ENCODE measurements around the gene PPP1R9A.

Gene PPP1R9A

DNA sequence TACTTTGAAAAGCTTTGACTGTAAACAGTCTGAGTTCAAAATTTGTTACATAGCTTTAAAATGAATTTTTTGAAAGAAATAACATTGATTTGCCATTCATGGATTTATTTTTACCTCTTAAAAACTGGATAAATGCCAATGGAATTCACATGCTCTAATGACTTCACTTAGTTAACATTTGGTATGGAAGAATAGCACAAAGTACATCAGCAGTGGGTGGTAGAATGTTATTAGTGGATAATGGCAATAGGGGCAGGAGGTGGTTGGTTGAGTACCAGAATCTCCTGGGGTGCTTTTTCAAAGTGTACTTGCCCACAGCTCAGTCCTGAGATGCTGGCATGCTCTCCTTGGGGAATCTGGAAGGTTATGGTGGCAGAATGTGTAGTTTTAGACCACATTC, 4.7 kb downstream of the PPP1R9A start:
- DNase-seq = no peak

DNA sequence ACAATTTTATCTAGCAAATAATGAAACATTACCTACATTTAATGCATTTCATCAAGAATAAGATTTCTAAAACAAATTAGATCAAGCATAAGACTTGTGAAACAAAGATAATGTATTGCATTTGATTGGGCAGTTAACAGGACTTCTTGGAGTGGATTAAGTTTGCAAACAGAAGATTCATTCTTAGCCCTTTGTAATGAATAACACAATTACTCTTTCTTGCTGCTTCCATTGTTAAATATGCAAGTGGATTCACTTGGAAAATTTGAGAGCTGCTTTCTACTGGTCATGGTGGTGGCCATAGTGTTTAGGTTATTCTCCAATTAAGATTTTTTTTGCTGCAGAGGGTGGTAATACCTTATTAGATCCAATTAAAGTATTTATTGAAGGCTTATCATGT, 6.0 kb downstream of the PPP1R9A start:
- DNase-seq = no peak

DNA sequence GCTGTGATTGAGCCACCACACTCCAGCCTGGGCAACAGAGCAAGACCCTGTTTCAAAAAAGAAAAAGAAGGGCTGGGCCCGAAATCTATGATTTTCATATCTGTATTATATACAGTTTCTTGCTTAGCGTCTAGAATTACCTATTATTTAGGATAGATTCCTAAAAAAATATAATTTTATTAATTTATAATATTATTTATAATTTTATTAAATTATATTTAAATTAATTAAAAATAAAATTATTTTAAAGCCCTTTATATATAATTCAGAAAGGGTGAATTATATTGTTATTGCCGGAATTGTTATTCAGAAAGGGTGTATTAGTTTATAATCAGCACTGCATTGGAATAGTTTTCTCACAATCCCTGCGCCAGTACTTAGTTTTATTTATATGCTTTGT, 14.5 kb downstream of the PPP1R9A start:
- DNase-seq = no peak

DNA sequence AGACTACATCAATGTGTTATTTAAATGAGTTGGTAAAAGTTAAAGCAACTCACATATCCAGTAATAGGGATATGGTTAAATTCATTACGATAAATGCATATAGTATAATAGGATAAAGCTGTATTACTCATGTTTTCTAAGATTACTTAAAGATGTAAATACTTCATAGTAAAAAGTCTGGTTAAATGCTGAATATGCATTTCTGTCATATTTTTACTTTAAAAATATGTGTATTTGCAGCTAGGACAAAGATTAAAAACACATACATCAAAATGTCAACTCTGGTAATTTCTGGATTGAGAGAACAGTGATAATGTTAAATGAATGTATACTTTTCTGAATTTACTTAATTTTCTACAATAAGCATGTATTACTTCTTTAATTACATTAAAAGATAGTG, 15.1 kb downstream of the PPP1R9A start:
- no peak for DNase-seq

DNA sequence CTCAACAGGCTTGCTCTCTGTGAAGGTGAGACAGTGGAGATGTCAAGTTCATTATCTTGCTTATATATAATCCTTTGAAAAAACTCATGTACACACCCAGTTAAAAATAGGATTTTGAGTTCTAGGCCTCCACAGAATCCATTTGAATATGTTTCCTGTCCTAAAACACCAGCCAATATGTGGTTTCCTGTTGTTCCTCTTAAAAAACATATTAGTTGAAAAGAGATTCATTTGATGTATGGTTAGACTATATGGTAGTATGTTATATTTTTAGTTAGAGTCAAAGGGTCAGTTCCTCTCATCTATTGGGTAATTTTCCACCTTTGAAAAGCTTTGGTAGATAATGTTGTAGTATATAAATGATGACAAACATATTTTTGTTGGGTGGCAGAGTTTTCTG, 16.0 kb downstream of the PPP1R9A start:
- no peak for DNase-seq

DNA sequence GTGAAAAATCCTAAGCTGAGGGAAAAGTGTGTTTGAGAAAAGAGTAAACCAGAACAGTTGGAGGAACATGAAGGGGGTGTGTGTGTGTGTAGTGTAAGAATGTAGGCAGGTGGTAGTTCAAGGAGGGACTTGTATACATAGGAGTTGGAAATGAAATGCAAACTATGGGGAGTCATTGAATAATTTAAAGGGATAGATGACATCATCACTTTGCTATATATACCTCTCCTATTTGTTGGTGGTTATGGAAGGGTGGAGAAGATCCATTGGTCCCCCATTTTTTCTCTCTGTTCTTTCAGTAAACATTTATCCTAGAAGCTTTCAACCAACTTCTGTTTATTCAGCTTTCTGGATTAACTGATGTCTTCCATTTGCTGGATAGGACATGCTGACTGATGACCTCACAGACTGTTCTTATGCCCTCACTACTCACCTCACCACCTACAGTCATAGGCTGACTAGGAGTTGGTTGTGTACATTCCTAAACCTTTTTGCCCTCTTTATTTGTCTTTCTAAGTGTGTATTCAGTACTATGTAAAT, 20.8 kb downstream of the PPP1R9A start:
- no peak for DNase-seq

DNA sequence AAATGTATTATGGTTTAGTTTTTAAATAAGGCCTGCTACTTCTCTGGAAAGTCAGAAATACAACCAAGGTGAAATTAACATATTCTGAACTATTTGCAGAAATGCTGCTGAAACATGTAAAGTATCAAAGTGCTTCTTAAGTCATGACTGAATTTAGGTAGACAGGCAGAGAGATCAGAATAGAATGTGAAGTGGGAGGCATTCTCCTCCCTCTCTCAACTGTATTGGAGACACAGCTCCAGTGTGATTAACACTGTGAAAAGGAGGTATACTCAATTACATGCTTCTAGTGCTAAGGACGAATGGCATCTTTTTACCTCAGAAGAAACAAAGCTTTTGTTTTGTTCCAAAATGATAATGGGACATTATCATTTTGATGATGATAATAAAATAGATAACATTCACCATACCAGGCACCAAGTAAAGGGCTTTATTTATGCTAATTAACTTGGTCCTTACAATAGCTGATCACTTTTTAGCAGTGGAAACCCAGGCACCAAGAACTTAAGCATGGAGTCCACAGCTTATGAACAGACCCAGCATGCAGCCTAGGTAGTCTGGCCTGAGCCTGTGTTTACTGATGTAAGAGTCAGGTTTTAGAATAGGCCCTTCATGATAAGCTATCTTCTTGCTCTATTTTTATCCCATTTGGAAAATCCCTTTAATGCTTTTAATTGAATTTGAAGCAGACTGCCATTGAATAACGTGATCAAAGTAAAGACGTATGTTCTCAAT, 26.0 kb downstream of the PPP1R9A start:
- no peak for DNase-seq

DNA sequence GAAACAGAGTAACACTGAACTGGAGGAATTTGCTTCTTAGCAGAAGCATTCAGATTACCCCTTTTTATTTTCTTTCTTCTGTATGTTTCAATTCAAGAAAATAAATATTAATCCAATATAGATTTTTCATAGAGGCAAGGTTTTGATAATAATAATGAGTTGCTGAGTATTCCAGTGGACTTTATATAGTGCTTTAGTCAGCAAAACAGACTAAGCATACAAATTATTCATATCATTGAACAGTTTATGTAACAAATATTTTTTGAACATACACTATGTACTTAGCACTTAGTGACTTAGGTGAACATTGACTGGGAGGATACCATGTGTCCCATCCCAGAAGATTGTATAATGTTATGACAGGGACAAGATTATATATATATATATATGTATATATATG, 32.0 kb downstream of the PPP1R9A start:
- DNase-seq = no peak

DNA sequence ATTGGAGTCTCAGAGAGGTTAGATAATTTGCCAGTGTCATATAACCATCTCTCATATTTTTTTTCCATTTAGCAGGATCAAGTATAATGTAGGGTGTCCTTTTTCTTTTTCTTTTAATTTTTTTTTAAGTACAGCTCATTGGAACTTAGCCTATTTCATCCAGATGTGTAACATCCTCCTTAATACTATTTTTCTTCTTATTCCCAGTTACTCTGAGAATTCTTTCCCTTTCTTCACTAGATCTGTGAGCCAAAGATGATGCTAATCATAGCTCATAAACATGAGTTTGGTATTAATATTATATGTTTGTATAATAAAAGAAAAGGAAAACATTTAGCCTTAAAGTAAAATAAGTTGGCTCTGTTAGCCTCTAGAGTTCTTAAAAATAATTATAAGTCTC, 32.8 kb downstream of the PPP1R9A start:
- DNase-seq = no peak

DNA sequence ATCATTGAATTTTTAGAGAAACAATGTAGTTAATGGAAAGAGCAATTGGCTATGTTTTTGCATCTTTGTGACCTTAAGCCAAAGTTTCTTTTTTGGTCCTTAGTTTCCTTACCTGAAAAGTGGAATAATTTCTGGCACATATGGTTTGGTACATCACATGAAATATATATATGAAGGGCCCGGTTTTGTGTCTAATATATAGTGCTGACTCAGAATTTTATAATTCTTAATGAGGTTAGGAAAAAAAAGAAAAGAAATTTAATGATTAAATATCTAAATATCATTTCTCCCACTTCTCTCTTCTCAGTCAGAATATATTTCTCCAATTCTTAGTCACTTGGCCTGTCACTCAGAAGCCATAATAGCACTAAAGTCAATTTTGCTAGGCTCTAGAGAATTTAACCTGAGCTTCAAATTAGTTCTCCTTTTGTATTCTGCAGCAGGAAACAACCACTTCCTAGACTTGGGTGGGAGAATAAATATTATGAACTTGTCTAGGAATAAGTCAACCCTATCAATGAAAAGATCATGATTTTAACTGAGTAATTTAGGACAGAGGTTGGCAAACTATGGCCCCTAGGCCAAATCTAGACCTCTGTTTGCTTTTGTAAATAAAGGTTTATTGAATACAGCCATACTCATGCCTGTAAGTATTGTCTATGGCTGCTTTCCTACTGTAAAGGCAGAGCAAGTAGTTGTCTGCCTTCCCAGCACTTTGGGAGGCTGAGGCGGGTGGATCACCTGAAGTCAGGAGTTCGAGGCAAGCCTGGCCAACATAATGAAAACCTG, 34.6 kb downstream of the PPP1R9A start:
- no peak for DNase-seq

DNA sequence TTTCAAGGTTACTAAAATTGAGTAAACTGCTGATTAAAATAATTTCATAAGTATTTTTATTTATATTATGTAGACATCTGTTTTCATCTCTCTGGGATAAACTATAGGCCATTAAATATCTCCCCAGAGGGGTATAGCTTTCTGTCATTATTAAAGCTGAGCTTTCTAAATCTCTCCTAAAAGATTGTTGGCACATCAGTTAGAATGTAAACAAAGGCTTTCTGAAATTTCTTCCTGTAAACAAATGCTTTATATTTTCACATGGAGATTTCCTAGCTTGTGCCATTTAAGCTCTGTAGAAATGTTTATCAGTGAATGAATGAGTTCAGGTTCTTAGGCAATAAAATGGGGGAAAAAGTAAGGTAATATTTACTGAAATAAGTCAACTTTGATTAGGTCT, 35.7 kb downstream of the PPP1R9A start:
- DNase-seq = no peak

DNA sequence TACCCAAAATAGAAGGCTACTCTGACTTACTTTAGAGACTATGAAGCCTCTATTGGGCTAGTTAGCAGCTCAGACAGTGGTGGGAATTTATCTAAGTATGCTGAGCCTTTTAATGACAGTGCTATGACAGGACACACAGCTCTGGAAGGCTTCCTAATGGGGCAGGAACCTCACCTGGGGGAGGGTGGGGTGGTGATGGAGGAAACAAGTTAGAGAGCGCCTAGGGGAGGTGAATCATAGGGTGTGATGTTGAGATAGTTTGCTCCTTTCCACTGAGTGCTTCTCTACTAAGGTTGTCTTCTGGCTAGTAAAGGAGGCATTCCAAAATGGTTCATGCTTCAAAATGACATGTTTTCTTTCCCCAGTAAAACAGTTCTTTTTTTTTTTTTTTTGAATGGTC, 42.1 kb downstream of the PPP1R9A start:
- DNase-seq = no peak

DNA sequence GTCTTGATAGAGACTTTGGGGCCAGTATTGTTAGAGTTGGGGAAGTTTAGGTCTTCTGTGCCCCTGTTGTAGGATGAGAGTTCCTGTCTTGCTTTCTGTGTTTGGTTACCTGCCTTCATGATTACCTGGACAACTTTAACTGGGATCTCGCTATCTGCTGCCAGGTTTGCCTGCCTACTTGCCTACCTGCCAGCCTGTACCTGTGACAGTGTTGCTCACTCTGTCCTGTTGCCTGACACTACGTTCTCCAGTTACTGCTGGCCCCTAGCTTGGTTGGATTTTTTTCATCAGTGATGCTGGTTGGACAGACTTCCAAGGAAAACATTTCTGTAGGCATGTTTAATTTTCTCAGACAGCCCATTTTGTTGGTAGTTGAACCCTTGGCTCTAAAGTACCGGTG, 48.4 kb downstream of the PPP1R9A start:
- DNase-seq = no peak

DNA sequence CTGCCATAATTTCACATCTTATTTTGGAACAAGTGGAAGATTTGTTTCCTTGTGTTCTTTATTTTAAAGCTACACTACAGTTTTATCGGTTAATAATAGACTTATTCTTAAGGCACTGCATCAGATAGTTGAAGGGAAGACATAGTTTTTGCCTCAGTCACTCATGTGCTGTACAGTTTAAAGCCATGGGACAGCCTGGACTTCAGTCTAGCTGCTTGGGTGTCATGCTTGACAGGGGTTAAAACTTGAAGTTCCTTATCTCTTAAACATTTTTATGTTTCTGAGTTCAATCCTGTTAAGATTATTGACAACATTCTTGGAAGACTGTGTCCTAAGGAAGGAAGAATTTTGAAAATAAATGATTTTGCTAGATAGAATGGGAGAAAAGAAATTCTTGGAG, 49.7 kb downstream of the PPP1R9A start:
- no peak for DNase-seq

DNA sequence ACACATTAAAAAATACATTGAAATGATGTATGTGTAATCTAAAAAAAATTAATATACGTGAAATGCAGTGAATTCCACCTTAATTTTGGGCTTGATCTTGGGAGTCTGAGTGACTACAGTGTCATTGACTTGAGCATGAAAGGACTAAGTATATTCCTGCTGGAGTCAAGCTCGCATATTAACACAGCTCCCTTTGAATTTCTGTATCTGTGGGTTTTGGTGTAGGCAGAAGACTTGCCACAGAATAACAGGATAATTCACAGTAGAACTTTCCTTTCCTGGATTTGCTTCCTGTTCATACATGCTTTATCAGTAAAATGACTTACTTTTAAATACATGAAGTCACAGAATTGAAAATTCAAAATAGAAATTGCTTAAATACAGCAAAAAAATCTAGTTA, 55.3 kb downstream of the PPP1R9A start:
- no peak for DNase-seq

DNA sequence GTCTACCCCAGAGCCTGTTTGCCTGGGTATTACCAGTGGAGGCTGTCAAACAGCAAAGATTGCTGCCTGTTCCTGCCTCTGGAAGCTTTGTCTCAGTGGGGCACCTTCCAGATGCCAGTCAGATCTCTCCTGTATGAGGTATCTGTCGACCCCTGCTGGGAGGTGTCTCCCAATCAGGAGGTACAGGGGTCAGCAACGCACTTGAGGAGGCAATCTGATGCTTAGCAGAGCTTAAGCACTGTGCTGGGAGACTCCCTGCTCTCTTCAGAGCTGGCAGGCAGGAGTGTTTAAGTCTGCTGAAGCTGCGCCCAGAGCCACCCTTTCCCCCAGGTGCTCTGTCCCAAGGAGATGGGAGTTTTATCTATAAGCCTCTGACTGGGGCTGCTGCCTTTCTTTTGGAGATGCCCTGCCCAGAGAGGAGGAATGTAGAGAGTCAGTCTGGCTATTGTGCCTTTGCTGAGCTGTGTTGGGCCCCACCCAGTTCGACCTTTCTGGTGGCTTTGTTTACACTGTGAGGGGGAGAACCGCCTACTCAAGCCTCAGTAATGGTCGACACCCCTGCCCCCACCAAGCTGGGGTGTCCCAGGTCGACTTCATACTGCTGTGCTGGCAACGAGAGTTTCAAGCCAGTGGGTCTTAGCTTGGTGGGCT, 62.2 kb downstream of the PPP1R9A start:
- DNase-seq = no peak

DNA sequence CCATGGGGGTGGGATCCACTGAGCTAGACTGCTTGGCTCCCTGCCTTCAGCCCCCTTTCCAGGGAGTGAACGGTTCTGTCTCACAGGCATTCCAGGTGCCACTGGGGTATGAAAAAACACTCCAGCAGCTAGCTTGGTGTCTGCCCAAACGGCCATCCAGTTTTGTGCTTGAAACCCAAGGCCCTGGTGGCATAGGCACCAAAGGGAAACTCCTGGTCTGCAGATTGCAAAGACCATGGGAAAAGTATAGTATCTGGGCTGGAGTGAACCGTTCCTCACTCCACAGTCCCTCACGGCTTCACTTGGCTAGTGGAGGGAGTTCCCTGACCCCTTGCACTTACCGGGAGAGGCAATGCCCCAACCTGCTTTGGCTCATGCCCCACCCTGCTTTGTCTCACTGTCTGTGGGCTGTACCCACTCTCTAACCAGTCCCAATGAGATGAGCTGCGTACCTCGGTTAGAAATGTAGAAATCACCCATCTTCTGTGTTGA, 62.7 kb downstream of the PPP1R9A start:
- no peak for DNase-seq

DNA sequence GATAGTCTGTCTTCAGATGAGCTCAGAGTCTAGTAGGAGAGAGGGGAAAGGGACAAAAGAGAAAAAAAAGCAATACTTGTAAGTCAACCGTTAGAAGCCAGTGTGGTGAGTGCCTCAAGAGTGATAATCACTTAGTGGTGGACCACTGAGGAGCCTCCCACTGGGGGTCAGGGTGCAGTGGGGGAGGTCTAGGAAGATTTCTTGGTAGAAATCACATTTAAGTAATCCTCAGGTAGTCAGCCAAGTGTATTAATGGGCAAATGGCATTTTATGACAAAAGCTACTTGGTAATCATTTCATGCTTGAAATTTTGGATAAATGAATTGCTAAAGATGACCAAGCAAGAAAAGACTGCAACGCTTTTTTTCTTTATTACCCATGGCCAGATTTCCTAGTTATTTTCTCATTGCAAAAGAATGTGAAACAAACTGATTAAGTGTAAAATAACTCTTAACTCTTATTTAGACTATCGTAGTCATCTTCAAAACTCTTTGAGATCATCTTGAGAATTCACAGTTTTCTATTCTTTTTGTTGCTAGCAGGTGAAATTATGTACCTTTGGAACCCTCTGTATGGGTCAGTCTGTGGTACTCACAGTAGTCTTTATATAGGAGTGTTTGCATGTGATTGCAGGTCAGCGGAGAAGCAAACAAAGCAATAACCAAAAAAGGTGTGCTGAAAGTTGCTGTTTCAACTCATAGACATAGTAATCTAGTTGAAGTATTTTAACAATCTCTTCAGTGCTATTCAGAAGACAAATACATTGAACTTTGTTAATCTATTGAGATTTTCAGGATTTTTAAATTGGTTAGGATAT, 63.9 kb downstream of the PPP1R9A start:
- DNase-seq = no peak

DNA sequence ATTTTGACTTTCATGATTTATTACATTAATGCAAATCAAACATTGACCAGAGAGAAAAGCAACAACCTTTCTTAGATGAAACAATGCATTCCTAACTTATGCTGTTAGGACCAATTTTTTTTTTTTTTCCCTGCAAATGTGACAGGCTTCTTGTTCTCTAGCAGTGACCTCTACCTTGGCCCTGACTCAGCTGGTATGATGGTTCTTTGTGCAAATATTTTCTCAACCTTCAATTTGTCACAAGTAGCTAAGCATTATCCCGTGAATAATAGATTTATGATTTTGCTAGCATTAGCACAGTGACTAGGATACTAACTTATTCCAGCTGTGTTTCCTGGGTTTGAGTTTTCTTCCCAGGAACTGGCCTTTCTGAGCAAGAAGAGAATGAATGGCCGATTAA, 64.9 kb downstream of the PPP1R9A start:
- no peak for DNase-seq

DNA sequence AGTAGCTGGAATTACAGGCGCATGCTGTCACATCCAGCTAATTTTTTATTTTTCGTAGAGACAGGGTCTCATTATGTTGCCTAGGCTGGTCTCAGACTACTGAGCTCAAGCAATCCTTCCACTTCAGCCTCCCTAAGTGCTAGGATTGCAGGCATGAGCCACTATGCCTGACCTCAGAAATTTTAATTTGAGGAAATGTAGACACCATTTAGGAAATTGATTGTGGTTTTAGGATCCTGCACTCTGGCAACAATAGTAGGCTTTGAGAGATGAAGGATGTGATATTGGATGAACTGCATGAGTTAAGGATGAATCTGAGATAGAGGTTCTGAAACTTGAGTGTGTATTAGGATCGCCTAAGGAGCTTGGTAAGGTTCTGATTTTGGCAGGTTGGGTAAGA, 66.5 kb downstream of the PPP1R9A start:
- DNase-seq = no peak

DNA sequence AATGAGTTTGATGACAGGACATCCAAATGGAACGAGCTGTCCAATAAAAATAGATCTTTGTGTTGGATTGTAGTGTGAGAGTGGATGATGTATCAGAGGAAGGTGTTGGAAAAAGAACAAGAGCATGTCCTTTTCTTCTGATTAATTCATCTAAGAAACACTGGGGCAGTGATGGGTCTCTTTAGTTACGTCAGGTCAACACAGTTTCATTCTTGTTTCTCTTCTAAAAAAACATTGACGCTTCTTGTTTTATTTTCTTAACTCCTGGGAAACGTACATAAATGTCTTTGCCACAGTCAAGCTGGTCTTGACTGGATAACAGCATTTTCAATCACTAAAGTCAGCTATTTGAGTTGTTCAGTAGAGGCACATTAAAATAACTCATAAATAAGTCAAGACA, 67.0 kb downstream of the PPP1R9A start:
- DNase-seq = no peak

DNA sequence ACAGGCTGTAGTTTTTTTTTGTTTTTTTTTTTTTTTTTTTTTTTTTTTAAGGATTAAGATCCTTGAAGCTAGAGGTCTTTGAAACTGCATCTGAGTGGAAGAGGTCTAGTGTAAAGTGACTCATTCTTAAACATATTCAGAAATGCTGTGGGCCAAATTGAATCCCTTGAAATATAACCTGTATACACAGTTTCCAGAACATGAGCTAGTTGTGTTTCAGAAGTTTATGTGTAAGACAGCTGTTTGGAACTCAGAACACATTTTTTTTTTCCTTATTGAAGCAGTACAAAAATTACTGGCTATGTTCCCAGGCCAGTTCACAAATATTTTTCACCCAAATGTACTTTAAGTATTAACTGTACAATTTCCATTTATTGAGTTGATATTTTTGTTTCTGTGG, 67.9 kb downstream of the PPP1R9A start:
- no peak for DNase-seq

Data from NCI-H1105 treated with DMSO at 0.1 percent for 48 hours (cell line).